ENCODE measurements around the gene DOCK2. TPM values are rescaled to one million over a fixed set of nuclear protein-coding genes. Genes with fewer than 3 reads are reported as not detected.

Gene DOCK2
- polyA plus RNA-seq, 1 of the 3 experiments (the other 2 are of a cell fraction), result 3.8 TPM

- Histone ChIP-seq H3K9me2 (no peaks in the 10 kb centered on the region), H3K27me3 (ENCODE audit: insufficient read depth) (no peaks in the 10 kb centered on the region), H3K9me3 (no peaks in the 10 kb centered on the region), H3K4me2 (no peak overlapping the region), H3K4me1 (ENCODE audit: control insufficient read depth in 1 of 2, insufficient read depth in 2 of 2, low read depth in 1 of 2, low read length in 1 of 2) (no peaks in the 10 kb centered on the region), H3K36me3 (replicated peaks in 1 of 2; ENCODE audit: control insufficient read depth in 1 of 2, insufficient read depth in 2 of 2, low read length in 1 of 2) (no peaks in the 10 kb centered on the region), H3K79me2 (ENCODE audit: insufficient read depth) (no peaks in the 10 kb centered on the region), H3F3A (replicated peaks; ENCODE audit: insufficient read depth) (no peaks in the 10 kb centered on the region), H2AFZ (ENCODE audit: low read depth) (no peak overlapping the region), H4K20me1 (ENCODE audit: insufficient read depth) (no peaks in the 10 kb centered on the region), H3K27ac (ENCODE audit: low read depth in 2 of 2, low read length in 1 of 2) (no peak overlapping the region), H3K9ac (no peak overlapping the region), H3K4me3 (ENCODE audit: low read depth in 2 of 2, low read length in 1 of 2) (no peak overlapping the region)
- CTCF ChIA-PET, result interaction anchor here (0.8 to 3.7 kb wide), 4 partner anchors 13 to 355 kb away, joined by 3 to 13 read pairs (median 5); partner anchors contain the start of gene INSYN2B
- TF ChIP-seq USF2 (IDR thresholded peaks at IDR 0.05; ENCODE audit: borderline replicate concordance, low read depth, low read length) (no peak), TCF12 (IDR thresholded peaks at IDR 0.05) (no peak), PBX3 (IDR thresholded peaks at IDR 0.05) (no peak), IRF3 (IDR thresholded peaks at IDR 0.05; ENCODE audit: low read depth, low read length) (no peak), FOXM1 (IDR thresholded peaks at IDR 0.05; ENCODE audit: low read depth) (no peak), CTCF (IDR thresholded peaks at IDR 0.05) (no peak), ZBTB33 (IDR thresholded peaks at IDR 0.05; ENCODE audit: borderline replicate concordance, low read depth) (no peak), JUND (IDR thresholded peaks at IDR 0.05) (no peak), POLR2AphosphoS5 (IDR thresholded peaks at IDR 0.05; ENCODE audit: low read depth, low read length) (no peak), FOSL2 (IDR thresholded peaks at IDR 0.05; ENCODE audit: borderline replicate concordance, low read depth) (no peak), ELF1 (IDR thresholded peaks at IDR 0.05) (no peak), NRF1 (IDR thresholded peaks at IDR 0.05; ENCODE audit: low read depth, low read length) (no peak), YY1 (IDR thresholded peaks at IDR 0.05; ENCODE audit: low read depth) (no peak)
- POLR2A ChIA-PET, result no interaction called here
- no peak for DNase-seq
- 85% methylated on average over 4 of the region's 11 CpGs for WGBS (ENCODE audit: low lambda C conversion rate)
Observed at GRCh38 chr5:170057311-170057710, 420.2 kb downstream of the DOCK2 start.

Measured in SK-N-SH (cell line).